RPMI7951 (cell line): ENCODE measurements around the gene TAF10. TPM values are rescaled to one million over a fixed set of nuclear protein-coding genes. Genes with fewer than 3 reads are reported as not detected.

Experiments used
- total RNA-seq: library from RNA; depleted of rRNA; stranded (reverse); fragments of >200 nt; shearing (Covaris generic); gene quantifications from 2 replicates; pipeline ENCODE4 v1.2.3, GENCODE V29; 2014; rRNA removed

The TAF10 gene
- total RNA-seq, 1 experiment from 2014 or later, result 81.9 TPM

Other genes starting within 250 kb of the TAF10 start
- 40.0 and 45.3 TPM in 2 replicates for gene SMPD1, start 221.7 kb downstream of the TAF10 start, total RNA-seq
- gene APBB1, start 193.1 kb downstream of the TAF10 start, total RNA-seq, result 17.3 and 22.1 TPM in 2 replicates
- gene HPX, start 171.2 kb downstream of the TAF10 start, total RNA-seq, result 0.48 TPM in 1 of 2 replicates, not detected in the other
- gene TRIM3, start 138.3 kb downstream of the TAF10 start, total RNA-seq, result 11.3 and 12.2 TPM in 2 replicates
- 52.5 and 54.5 TPM in 2 replicates for gene ARFIP2, start 130.9 kb downstream of the TAF10 start, total RNA-seq
- gene TIMM10B, start 130.7 kb downstream of the TAF10 start, total RNA-seq, result 26.2 and 30.7 TPM in 2 replicates
- 1.5 and 1.7 TPM in 2 replicates for gene DNHD1, start 114.9 kb downstream of the TAF10 start, total RNA-seq
- 14.0 and 20.7 TPM in 2 replicates for gene RRP8, start 8.6 kb downstream of the TAF10 start, total RNA-seq
- 226 and 231 TPM in 2 replicates for gene ILK, start 8.4 kb downstream of the TAF10 start, total RNA-seq
- gene TPP1, start 7.2 kb upstream of the TAF10 start, total RNA-seq, result 20.3 and 22.6 TPM in 2 replicates
- 3.8 and 4.3 TPM in 2 replicates for gene DCHS1, start 43.6 kb upstream of the TAF10 start, total RNA-seq
- gene MRPL17, start 71.1 kb upstream of the TAF10 start, total RNA-seq, result 98.0 and 98.4 TPM in 2 replicates
- 0.39 and 0.84 TPM in 2 replicates for gene OR2AG2, start 159.8 kb upstream of the TAF10 start, total RNA-seq
- gene OR2AG1, start 170.8 kb upstream of the TAF10 start, total RNA-seq, result not detected in 2 replicates
- gene OR6A2, start 187.5 kb upstream of the TAF10 start, total RNA-seq, result 0.10 and 0.24 TPM in 2 replicates
- gene OR10A5, start 233.5 kb upstream of the TAF10 start, total RNA-seq, result not detected in 2 replicates